PC-3 (cell line): ENCODE results near the gene XPA. TPM values are rescaled to one million over a fixed set of nuclear protein-coding genes. Genes with fewer than 3 reads are reported as not detected.

Experiments
- ATAC-seq: fragments of 200-7000 bp; cut with Tn5 transposase; 2 replicates; pipeline ENCODE4 v1.9.1; 2020; ENCODE audit warnings: mild to moderate bottlenecking, moderate library complexity
- BruUV-seq: library from RNA; stranded (reverse); fragments of 400-500 nt; replicated peaks from 2 replicates; lab custom pipeline; 2021; lab: Mats Ljungman, UMichigan
- CTCF ChIA-PET: fragments of 300-600 bp; sonication (Branson Sonifier 250); formaldehyde crosslinking; loops from one replicate; lab custom pipeline; 2022; ENCODE audit warnings: antibody characterized with exemption; lab: Charles Lee
- POLR2A ChIA-PET: fragments of 300-600 bp; sonication (Branson Sonifier 250); formaldehyde crosslinking; loops from one replicate; lab custom pipeline; 2022; ENCODE audit warnings: antibody characterized with exemption; ENCODE audit not compliant: unreplicated experiment; lab: Charles Lee
- DNase-seq: peaks from one replicate; pipeline ENCODE4 v3.0.0-alpha.2; 2015
- H2AFZ ChIP-seq: fragments of 300-600 bp; sonication (generic); 2 replicates; pipeline ENCODE4 v1.6.0; 2016; ENCODE audit warnings: antibody characterized with exemption, low read length
- H3F3A ChIP-seq: fragments of 300-600 bp; sonication (generic); one replicate; pipeline ENCODE4 v1.6.0; 2017; ENCODE audit warnings: antibody characterized with exemption, low read length, control low read depth, mild to moderate bottlenecking; ENCODE audit not compliant: unreplicated experiment
- H3K27ac ChIP-seq: fragments of 300-600 bp; sonication (generic); 2 replicates; pipeline ENCODE4 v1.5.1; 2016; ENCODE audit warnings: mild to moderate bottlenecking, low read length
- H3K27me3 ChIP-seq: fragments of 300-600 bp; sonication (generic); 2 replicates; pipeline ENCODE4 v1.6.1; 2016; ENCODE audit warnings: low read length, mixed read lengths
- H3K36me3 ChIP-seq: fragments of 300-600 bp; sonication (generic); 2 replicates; pipeline ENCODE4 v1.6.1; 2016; ENCODE audit warnings: low read depth, mixed run types, low read length, mixed read lengths
- H3K4me1 ChIP-seq: fragments of 300-600 bp; sonication (generic); 2 replicates; pipeline ENCODE4 v1.5.1; 2016; ENCODE audit warnings: low read length; ENCODE audit not compliant: insufficient read depth
- H3K4me2 ChIP-seq: fragments of 300-600 bp; sonication (generic); 2 replicates; pipeline ENCODE4 v1.6.0; 2016; ENCODE audit warnings: low read length
- H3K4me3 ChIP-seq: fragments of 300-600 bp; sonication (generic); 2 replicates; pipeline ENCODE4 v1.5.1; 2016; ENCODE audit warnings: mild to moderate bottlenecking, low read length, mixed read lengths
- H3K79me2 ChIP-seq: fragments of 300-600 bp; sonication (generic); 2 replicates; pipeline ENCODE4 v1.6.1; 2017; ENCODE audit warnings: low read length, mixed read lengths
- H3K9ac ChIP-seq: fragments of 300-600 bp; sonication (generic); 2 replicates; pipeline ENCODE4 v1.6.0; 2016; ENCODE audit warnings: mild to moderate bottlenecking, low read length
- H3K9me2 ChIP-seq: fragments of 300-600 bp; sonication (generic); replicated peaks from 2 replicates; pipeline ENCODE4 v1.6.1; 2016; ENCODE audit warnings: mixed run types, low read length, mixed read lengths
- H3K9me3 ChIP-seq: fragments of 300-600 bp; sonication (generic); 2 replicates; pipeline ENCODE4 v1.6.1; 2016; ENCODE audit warnings: low read length, mixed read lengths
- H4K20me1 ChIP-seq: fragments of 300-600 bp; sonication (generic); 2 replicates; pipeline ENCODE4 v1.6.1; 2016; ENCODE audit warnings: low read length, mixed read lengths
- EZH2 ChIP-seq: fragments of 300-600 bp; sonication (generic); IDR thresholded peaks from one replicate; pipeline ENCODE4 v1.6.1; 2017; ENCODE audit warnings: antibody characterized with exemption, mild to moderate bottlenecking, low read length; ENCODE audit not compliant: unreplicated experiment
- EZH2phosphoT487 ChIP-seq: fragments of 300-600 bp; sonication (generic); IDR thresholded peaks from 2 replicates; pipeline ENCODE4 v1.6.1; 2018; ENCODE audit warnings: mild to moderate bottlenecking, antibody characterized with exemption, low read length, borderline replicate concordance
- intact Hi-C: fragments of 100-400 bp; cut with micrococcal nuclease; formaldehyde crosslinking; loops from 2 replicates; pipeline ENCODE4 v1.9.0; 2023
- total RNA-seq: library from RNA; depleted of rRNA; stranded (reverse); fragments of >200 nt; gene quantifications from 2 replicates; pipeline ENCODE4 v1.2.3, GENCODE V29; 2014
- TF ChIP-seq, protein P1 (sequence below): fragments of 300-600 bp; sonication (generic); conservative IDR thresholded peaks from 2 replicates; pipeline ENCODE4 v1.5.1; 2017; ENCODE audit warnings: antibody characterized with exemption, low read depth, mild to moderate bottlenecking, low read length

The XPA gene
- total RNA-seq, 1 experiment from 2014 or later, result 9.4 TPM

DNA sequence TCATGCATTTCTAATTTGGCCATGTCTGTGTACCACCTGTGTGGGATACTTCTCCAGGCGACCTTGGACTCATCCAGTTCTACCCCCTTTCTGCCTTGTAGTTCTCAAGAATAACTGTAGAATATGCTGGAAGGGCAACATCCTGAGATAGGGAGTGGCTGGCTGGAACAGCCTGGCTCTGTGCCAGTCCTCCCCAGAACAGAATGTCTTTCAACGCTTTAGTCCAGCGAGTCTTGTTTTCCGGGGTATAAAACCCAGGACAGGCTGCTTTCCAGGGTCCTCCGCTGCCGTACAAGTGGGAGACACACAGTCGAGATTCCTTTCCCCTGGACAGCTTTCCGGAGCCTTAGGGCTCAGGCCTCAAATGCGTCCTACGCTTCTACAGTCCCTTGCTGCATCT lies 45.4 kb upstream of the XPA start:
- no peaks in the 10 kb centered on the region for H3K9me3 ChIP-seq
- no peak overlapping the region for H3K4me2 ChIP-seq
- H3K4me1 ChIP-seq, result no peaks in the 10 kb centered on the region
- no peak overlapping the region for H2AFZ ChIP-seq
- H3F3A ChIP-seq, result no peaks in the 10 kb centered on the region
- H3K27ac ChIP-seq, result no peak overlapping the region
- H4K20me1 ChIP-seq, result no peaks in the 10 kb centered on the region
- ChIA-PET POLR2A (no interaction called here), CTCF (no interaction called here)
- DNase-seq, result no peak
- H3K36me3 ChIP-seq, result no peaks in the 10 kb centered on the region
- intact Hi-C loops, result no loop called here
- no peak for TF ChIP-seq EZH2
- TF ChIP-seq, protein P1, sequence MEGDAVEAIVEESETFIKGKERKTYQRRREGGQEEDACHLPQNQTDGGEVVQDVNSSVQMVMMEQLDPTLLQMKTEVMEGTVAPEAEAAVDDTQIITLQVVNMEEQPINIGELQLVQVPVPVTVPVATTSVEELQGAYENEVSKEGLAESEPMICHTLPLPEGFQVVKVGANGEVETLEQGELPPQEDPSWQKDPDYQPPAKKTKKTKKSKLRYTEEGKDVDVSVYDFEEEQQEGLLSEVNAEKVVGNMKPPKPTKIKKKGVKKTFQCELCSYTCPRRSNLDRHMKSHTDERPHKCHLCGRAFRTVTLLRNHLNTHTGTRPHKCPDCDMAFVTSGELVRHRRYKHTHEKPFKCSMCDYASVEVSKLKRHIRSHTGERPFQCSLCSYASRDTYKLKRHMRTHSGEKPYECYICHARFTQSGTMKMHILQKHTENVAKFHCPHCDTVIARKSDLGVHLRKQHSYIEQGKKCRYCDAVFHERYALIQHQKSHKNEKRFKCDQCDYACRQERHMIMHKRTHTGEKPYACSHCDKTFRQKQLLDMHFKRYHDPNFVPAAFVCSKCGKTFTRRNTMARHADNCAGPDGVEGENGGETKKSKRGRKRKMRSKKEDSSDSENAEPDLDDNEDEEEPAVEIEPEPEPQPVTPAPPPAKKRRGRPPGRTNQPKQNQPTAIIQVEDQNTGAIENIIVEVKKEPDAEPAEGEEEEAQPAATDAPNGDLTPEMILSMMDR, result no peak
- no peak for TF ChIP-seq EZH2phosphoT487
- no TSS peak for BruUV-seq
- H3K9ac ChIP-seq, result no peak overlapping the region
- no peak overlapping the region for H3K4me3 ChIP-seq
- no peak for ATAC-seq
- no peaks in the 10 kb centered on the region for H3K79me2 ChIP-seq
- no peaks in the 10 kb centered on the region for H3K27me3 ChIP-seq
- no peaks in the 10 kb centered on the region for H3K9me2 ChIP-seq

DNA sequence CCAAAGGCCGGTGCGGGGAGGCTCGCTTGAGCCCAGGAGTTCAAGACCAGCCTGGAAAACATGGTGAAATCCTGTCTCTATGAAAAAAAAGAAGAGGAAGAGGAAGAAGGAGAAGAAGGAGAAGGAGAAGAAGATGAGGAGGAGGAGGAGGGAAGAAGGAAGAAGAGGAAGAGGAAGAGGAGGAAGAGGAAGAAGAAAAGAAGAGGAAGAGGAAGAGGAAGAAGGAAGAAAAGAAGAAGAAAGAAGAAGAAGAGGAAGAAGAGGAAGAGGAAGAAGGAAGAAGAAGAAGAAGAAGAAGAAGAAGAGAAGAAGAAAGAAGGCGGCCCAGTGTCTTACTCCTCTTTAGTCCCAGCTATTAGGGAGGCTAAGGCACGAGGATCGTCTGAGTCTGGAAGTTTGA lies 44.8 kb upstream of the XPA start:
- ATAC-seq (no peak), DNase-seq (no peak)
- no TSS peak for BruUV-seq
- H3K9me3 ChIP-seq, result no peaks in the 10 kb centered on the region
- no peaks in the 10 kb centered on the region for H4K20me1 ChIP-seq
- H3K27me3 ChIP-seq, result no peaks in the 10 kb centered on the region
- no peaks in the 10 kb centered on the region for H3K36me3 ChIP-seq
- no peaks in the 10 kb centered on the region for H3K79me2 ChIP-seq
- H3K4me1 ChIP-seq, result no peaks in the 10 kb centered on the region
- H2AFZ ChIP-seq, result no peak overlapping the region
- H3K9ac ChIP-seq, result no peak overlapping the region
- CTCF ChIA-PET, result no interaction called here
- no peak overlapping the region for H3K4me2 ChIP-seq
- H3K4me3 ChIP-seq, result no peak overlapping the region
- intact Hi-C loops, result no loop called here
- H3K9me2 ChIP-seq, result no peaks in the 10 kb centered on the region
- POLR2A ChIA-PET, result no interaction called here
- no peaks in the 10 kb centered on the region for H3F3A ChIP-seq
- no peak for TF ChIP-seq EZH2
- no peak for TF ChIP-seq EZH2phosphoT487
- TF ChIP-seq, protein P1, result no peak
- H3K27ac ChIP-seq, result no peak overlapping the region

DNA sequence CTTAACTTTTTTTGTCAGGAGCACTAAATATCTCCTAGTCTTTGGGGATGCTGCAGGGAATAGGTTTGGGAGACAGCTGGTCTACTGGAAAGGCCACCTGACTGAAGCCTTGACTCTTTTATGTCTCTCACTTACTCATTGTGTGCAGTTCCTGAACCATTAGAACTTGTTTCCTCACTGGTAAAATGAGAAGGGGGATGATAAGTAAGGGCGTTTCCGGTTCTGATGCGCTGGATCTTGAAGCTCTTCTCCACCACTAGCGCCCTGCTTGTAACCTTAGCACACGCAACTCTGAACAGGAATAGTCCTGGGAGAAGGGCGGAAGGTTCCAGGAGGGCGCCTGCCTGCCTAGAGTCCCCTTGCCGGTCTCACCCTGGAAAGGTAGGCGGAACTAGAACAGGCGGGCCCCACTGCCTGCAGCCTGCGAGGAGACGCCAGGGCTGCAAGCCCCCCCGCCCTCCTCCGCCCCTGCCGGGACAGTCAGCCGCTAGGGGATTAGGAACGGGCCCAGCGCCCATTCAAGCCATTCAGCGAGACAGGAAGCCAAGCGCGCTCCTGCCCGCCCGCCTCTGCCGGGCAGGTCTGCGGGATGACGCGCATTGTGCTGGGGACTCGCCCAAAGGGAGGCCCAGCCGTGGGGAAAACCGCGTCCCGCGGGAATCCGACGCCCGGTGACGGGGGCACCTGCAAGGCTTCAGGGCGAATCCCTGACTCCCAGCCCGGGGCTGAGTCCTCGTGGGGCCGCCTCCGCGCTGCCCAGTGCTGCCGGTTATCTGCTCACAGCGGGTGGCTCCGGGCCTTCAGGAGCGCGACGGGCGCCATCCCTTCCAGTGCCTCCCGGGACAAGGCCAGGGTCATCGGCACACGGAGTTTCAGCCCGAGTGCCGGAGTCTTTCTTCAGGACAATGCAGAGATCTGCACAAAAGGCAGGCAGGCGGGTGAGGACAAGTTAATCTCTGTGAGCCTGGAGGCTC lies 44.0 kb upstream of the XPA start:
- no peak for DNase-seq
- TF ChIP-seq, protein P1, result no peak
- no peak for TF ChIP-seq EZH2phosphoT487
- CTCF ChIA-PET, result no interaction called here
- BruUV-seq, result no TSS peak
- H3K36me3 ChIP-seq, result no peaks in the 10 kb centered on the region
- POLR2A ChIA-PET, result no interaction called here
- no peak overlapping the region for H3K27ac ChIP-seq
- no peaks in the 10 kb centered on the region for H3K79me2 ChIP-seq
- intact Hi-C loops, result no loop called here
- H3K4me1 ChIP-seq, result no peaks in the 10 kb centered on the region
- H3K9me2 ChIP-seq, result no peaks in the 10 kb centered on the region
- H2AFZ ChIP-seq, result no peak overlapping the region
- no peak overlapping the region for H3K4me2 ChIP-seq
- no peaks in the 10 kb centered on the region for H4K20me1 ChIP-seq
- H3K9me3 ChIP-seq, result no peaks in the 10 kb centered on the region
- ATAC-seq, result no peak
- H3K4me3 ChIP-seq, result no peak overlapping the region
- H3F3A ChIP-seq, result no peaks in the 10 kb centered on the region
- H3K27me3 ChIP-seq, result no peaks in the 10 kb centered on the region
- H3K9ac ChIP-seq, result no peak overlapping the region
